H1 (cell line): Measurements from ENCODE around the gene PCGF3. TPM values are rescaled to one million over a fixed set of nuclear protein-coding genes. Genes with fewer than 3 reads are reported as not detected.

Experiments
- CHD2 ChIP-seq: IDR thresholded peaks from 2 replicates; pipeline ENCODE4 v1.6.1; 2012; ENCODE audit warnings: low read length, improper control_type of control experiment
- CREB1 ChIP-seq: IDR thresholded peaks from 2 replicates; pipeline ENCODE4 v1.6.1; 2012; ENCODE audit warnings: inconsistent platforms
- EGR1 ChIP-seq: IDR thresholded peaks from 2 replicates; pipeline ENCODE4 v1.6.1; 2011; ENCODE audit warnings: low read depth, low read length, borderline replicate concordance
- KDM1A ChIP-seq: fragments of 200-600, 300-600 bp; sonication (generic); IDR thresholded peaks from 2 replicates; pipeline ENCODE4 v1.7.1; 2016; ENCODE audit warnings: mild to moderate bottlenecking, low read length, borderline replicate concordance
- MAFK ChIP-seq: IDR thresholded peaks from 2 replicates; pipeline ENCODE4 v1.6.1; 2012; ENCODE audit warnings: low read depth, mild to moderate bottlenecking, improper control_type of control experiment, low read length
- RAD21 ChIP-seq, 2 experiments: IDR thresholded peaks in 1 of 2; conservative IDR thresholded peaks in 1 of 2; 2 replicates each; pipeline ENCODE4 v1.6.1; 2011; ENCODE audit warnings: low read depth in 2 of 2, low read length in 2 of 2, improper control_type of control experiment in 1 of 2, inconsistent platforms in 1 of 2, mild to moderate bottlenecking in 1 of 2, moderate library complexity in 1 of 2
- RFX5 ChIP-seq: IDR thresholded peaks from 2 replicates; pipeline ENCODE4 v1.6.1; 2011; ENCODE audit warnings: low read depth, low read length, improper control_type of control experiment, borderline replicate concordance
- TCF12 ChIP-seq: IDR thresholded peaks from 2 replicates; pipeline ENCODE4 v1.6.1; 2011; ENCODE audit warnings: low read depth, mild to moderate bottlenecking, low read length
- ZNF274 ChIP-seq: IDR thresholded peaks from 2 replicates; pipeline ENCODE4 v1.7.0; 2012; ENCODE audit warnings: low read length, borderline replicate concordance; ENCODE audit errors: extremely low read depth
- polyA plus RNA-seq, 7 experiments: library from polyadenylated mRNA; depleted of rRNA in 3 of 7; stranded (reverse) in 5 of 7; unstranded in 2 of 7; fragments of >200 nt in 5 of 7; fragments of 200-250 nt in 2 of 7; gene quantifications; 1 replicate in 5 of 7; 2 replicates in 1 of 7; 4 replicates in 1 of 7; pipeline versions ENCODE4 v1.2.1 to v1.2.3, GENCODE V29; 2011 to 2013; ENCODE audit warnings: missing spikeins in 2 of 7, mixed read lengths in 2 of 7
- total RNA-seq: library from RNA; stranded (reverse); fragmentation: NEBNext Ultra II Directional; extraction: Animal tissue kit (Norgen Biotek cat#: 25700); gene quantifications from 2 replicates; pipeline ENCODE4 v1.2.1, GENCODE V29; 2021

Gene PCGF3
- total and polyA plus RNA-seq, 2 of the 8 experiments (the other 6 are each of a cell fraction or from before 2014, with no cell fraction given) = 52.7 to 52.9 TPM

GRCh38 chr4:688854-689681 is 16.6 kb upstream of the PCGF3 start, which contains the start of gene SLC49A3 (continued):
- no peak for TF ChIP-seq KDM1A
- TF ChIP-seq EGR1 = peak; percentile 45; the same call in 1 of the 2 replicates
- no peak for TF ChIP-seq CHD2
- no peak; the same call in 1 of the 2 replicates for TF ChIP-seq CREB1
- TF ChIP-seq TCF12 = no peak
- peak; percentile 36 to 54; a peak in 3 of 4 replicates for TF ChIP-seq RAD21 (IDR thresholded peaks at IDR 0.05 in 1 of 2, conservative IDR thresholded peaks at IDR 0.05 in 1 of 2; ENCODE audit: low read depth in 2 of 2, low read length in 2 of 2)
- no peak for TF ChIP-seq MAFK
- TF ChIP-seq ZNF274 = no peak
- no peak for TF ChIP-seq RFX5
- TF ChIP-seq, all 59 proteins: peak for 11
